IPS-11a (cell line): ENCODE results near the gene SLC30A1.

Experiments
- H3K4me3 ChIP-seq: one replicate; pipeline ENCODE4 v1.5.1; 2013; ENCODE audit warnings: low read depth, low read length, control low read depth

SLC30A1 gene

GRCh38 chr1:211525101-211525676, 53.8 kb downstream of the SLC30A1 start:
- no peak overlapping the region for H3K4me3 ChIP-seq

- H3K4me3 ChIP-seq, result no peak overlapping the region
Observed at GRCh38 chr1:211524521-211524920, 54.4 kb downstream of the SLC30A1 start.

GRCh38 chr1:211522804-211523203, 56.2 kb downstream of the SLC30A1 start:
- no peak overlapping the region for H3K4me3 ChIP-seq
